HepG2 (cell line): ENCODE data around the gene TDRD10.
"Not testable (repeated sequence)": the region's sequence is repeated elsewhere in the genome, so short reads cannot be mapped to it uniquely, and the experiment has no call there.

Experiments
- CC2D1A ChIP-seq: sonication (generic); formaldehyde crosslinking; IDR thresholded peaks from 2 replicates; pipeline ENCODE4 v1.8.1; 2023; ENCODE audit warnings: mild to moderate bottlenecking, missing genetic modification reagents
- CEBPB ChIP-seq: IDR thresholded peaks from 2 replicates; pipeline ENCODE4 v1.6.1; 2011; ENCODE audit warnings: low read depth, low read length, improper control_type of control experiment, borderline replicate concordance
- HIC2 ChIP-seq: sonication (generic); formaldehyde crosslinking; IDR thresholded peaks from 2 replicates; pipeline ENCODE4 v1.9.0; 2022; ENCODE audit warnings: low read depth, missing genetic modification reagents
- KDM4B ChIP-seq: sonication (generic); formaldehyde crosslinking; IDR thresholded peaks from 2 replicates; pipeline ENCODE4 v1.4.0; 2020; ENCODE audit warnings: missing genetic modification reagents
- POLR2A ChIP-seq, 2 experiments: IDR thresholded peaks; 2 replicates each; pipeline ENCODE4 v1.6.1; 2011; ENCODE audit warnings: low read depth in 2 of 2, low read length in 2 of 2, mild to moderate bottlenecking in 1 of 2, moderate library complexity in 1 of 2; ENCODE audit not compliant: insufficient read depth in 1 of 2
- RNF2 ChIP-seq: fragments of 450-650 bp; conservative IDR thresholded peaks from 2 replicates; pipeline ENCODE4 v1.6.1; 2016; ENCODE audit warnings: low read depth
- SRF ChIP-seq: IDR thresholded peaks from 2 replicates; pipeline ENCODE4 v1.6.1; 2011; ENCODE audit warnings: mild to moderate bottlenecking, low read depth, low read length, moderate library complexity
- THAP9 ChIP-seq: sonication (generic); formaldehyde crosslinking; IDR thresholded peaks from 2 replicates; pipeline ENCODE4; 2020; ENCODE audit warnings: missing genetic modification reagents, mild to moderate bottlenecking, borderline replicate concordance
- USF2 ChIP-seq, 2 experiments: sonication (generic) in 1 of 2; formaldehyde crosslinking in 1 of 2; IDR thresholded peaks; 2 replicates each; pipeline versions ENCODE4 v1.5.1 to v1.6.1; 2011 to 2020; ENCODE audit warnings: borderline replicate concordance in 1 of 2, low read depth in 1 of 2, low read length in 1 of 2, mild to moderate bottlenecking in 1 of 2, missing genetic modification reagents in 1 of 2, moderate library complexity in 1 of 2
- ZBTB14 ChIP-seq: sonication (generic); formaldehyde crosslinking; IDR thresholded peaks from 2 replicates; pipeline ENCODE4 v1.4.0; 2020; ENCODE audit warnings: missing genetic modification reagents
- ZNF180 ChIP-seq: sonication (generic); formaldehyde crosslinking; IDR thresholded peaks from 2 replicates; pipeline ENCODE4 v1.4.0; 2020; ENCODE audit warnings: low read depth, missing genetic modification reagents, borderline replicate concordance

- not testable (repeated sequence) for TF ChIP-seq POLR2A (IDR thresholded peaks at IDR 0.05; ENCODE audit: insufficient read depth in 1 of 2, low read depth in 2 of 2, low read length in 2 of 2); ZNF180 (CRISPR knock-in tag); ZBTB14; SRF; USF2 (IDR thresholded peaks at IDR 0.05; ENCODE audit: low read depth, low read length); USF2 (CRISPR knock-in tag; IDR thresholded peaks at IDR 0.05; ENCODE audit: borderline replicate concordance); CC2D1A (CRISPR knock-in tag); CEBPB; RNF2; KDM4B (CRISPR knock-in tag); THAP9 (CRISPR knock-in tag); HIC2 (CRISPR knock-in tag)
Observed at GRCh38 chr1:154486756-154487155, 15.3 kb upstream of the TDRD10 start.
